SU-DHL-6 (cell line): ENCODE data around the gene MMGT1.
"Not testable (repeated sequence)": the region's sequence is repeated elsewhere in the genome, so short reads cannot be mapped to it uniquely, and the experiment has no call there.

ENCODE experiments used
- EZH2phosphoT487 ChIP-seq: fragments of 200-600 bp; sonication (generic), shearing (Covaris generic); conservative IDR thresholded peaks from 2 replicates; pipeline ENCODE4 v1.6.1; 2018; ENCODE audit warnings: mild to moderate bottlenecking, antibody characterized with exemption, low read length, moderate library complexity, mixed read lengths
- TF ChIP-seq, protein P1 (sequence below): fragments of 200-600 bp; sonication (generic); IDR thresholded peaks from one replicate; pipeline ENCODE4 v1.5.1; 2017; ENCODE audit warnings: antibody characterized with exemption, mild to moderate bottlenecking, low read length, moderate library complexity; ENCODE audit not compliant: insufficient read depth, poor library complexity, severe bottlenecking

DNA sequence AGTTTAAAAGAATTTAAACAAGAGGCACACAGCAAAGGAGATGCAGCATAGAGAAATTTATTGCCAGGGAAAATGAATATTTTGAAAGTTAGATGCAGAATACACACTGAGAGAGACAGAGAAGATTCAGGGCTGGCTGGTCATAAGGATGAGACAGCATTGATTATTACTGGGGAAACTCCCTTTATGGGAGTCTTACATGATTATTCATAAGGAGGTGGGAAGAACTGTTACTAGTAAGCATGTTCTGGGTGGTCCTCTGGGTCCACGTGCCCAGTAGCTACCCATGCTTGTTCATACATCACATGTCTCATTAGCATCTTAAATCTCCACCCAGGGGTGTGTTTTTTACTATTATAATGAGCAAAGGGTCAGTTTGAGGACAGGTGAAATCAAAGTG, 53.3 kb downstream of the MMGT1 start:
- TF ChIP-seq, protein P1, sequence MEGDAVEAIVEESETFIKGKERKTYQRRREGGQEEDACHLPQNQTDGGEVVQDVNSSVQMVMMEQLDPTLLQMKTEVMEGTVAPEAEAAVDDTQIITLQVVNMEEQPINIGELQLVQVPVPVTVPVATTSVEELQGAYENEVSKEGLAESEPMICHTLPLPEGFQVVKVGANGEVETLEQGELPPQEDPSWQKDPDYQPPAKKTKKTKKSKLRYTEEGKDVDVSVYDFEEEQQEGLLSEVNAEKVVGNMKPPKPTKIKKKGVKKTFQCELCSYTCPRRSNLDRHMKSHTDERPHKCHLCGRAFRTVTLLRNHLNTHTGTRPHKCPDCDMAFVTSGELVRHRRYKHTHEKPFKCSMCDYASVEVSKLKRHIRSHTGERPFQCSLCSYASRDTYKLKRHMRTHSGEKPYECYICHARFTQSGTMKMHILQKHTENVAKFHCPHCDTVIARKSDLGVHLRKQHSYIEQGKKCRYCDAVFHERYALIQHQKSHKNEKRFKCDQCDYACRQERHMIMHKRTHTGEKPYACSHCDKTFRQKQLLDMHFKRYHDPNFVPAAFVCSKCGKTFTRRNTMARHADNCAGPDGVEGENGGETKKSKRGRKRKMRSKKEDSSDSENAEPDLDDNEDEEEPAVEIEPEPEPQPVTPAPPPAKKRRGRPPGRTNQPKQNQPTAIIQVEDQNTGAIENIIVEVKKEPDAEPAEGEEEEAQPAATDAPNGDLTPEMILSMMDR, result not testable (repeated sequence)
- TF ChIP-seq EZH2phosphoT487, result not testable (repeated sequence)
